B cell (primary cell): Measurements from ENCODE around the gene LTA4H. TPM values are rescaled to one million over a fixed set of nuclear protein-coding genes. Genes with fewer than 3 reads are reported as not detected.

Experiments
- ATAC-seq: fragments of 200-7000 bp; cut with Tn5 transposase; one replicate; pipeline ENCODE4 v1.10.0; 2021; ENCODE audit warnings: low read depth, mild to moderate bottlenecking, moderate number of reproducible peaks, moderate library complexity
- CTCF ChIA-PET: fragments of 350-600 bp; sonication (Branson Sonifier 250); formaldehyde crosslinking; loops from one replicate; lab custom pipeline; 2021; ENCODE audit warnings: antibody characterized with exemption, inconsistent platforms; lab: Charles Lee
- POLR2A ChIA-PET: fragments of 350-600 bp; sonication (Branson Sonifier 250); formaldehyde crosslinking; loops from one replicate; lab custom pipeline; 2021; ENCODE audit warnings: antibody characterized with exemption; lab: Charles Lee
- DNase-seq: peaks from one replicate; pipeline ENCODE4 v3.0.0; 2013
- H2AFZ ChIP-seq: 2 replicates; pipeline ENCODE4 v1.6.1; 2012; ENCODE audit warnings: mild to moderate bottlenecking, low read depth, low read length; ENCODE audit not compliant: insufficient read depth, poor library complexity, severe bottlenecking
- H3K27ac ChIP-seq, 2 donors: 1 replicate in 1 of 2; 2 replicates in 1 of 2; pipeline ENCODE4 v1.5.1; 2012 to 2013; ENCODE audit warnings: low read length in 2 of 2, mild to moderate bottlenecking in 2 of 2, moderate library complexity in 1 of 2
- H3K27me3 ChIP-seq, 4 experiments: fragments of 200-600 bp in 1 of 4; sonication (generic) in 1 of 4; replicated peaks in 1 of 4; 1 replicate in 2 of 4; 2 replicates in 2 of 4; pipeline versions ENCODE4 v1.6.1 to v1.7.0; 2013 to 2016; ENCODE audit warnings: low read length in 3 of 4, mild to moderate bottlenecking in 2 of 4, mixed read lengths in 1 of 4, moderate library complexity in 1 of 4; ENCODE audit not compliant: insufficient read depth in 4 of 4, control insufficient read depth in 3 of 4; ENCODE audit errors: control extremely low read depth in 1 of 4
- H3K36me3 ChIP-seq, 2 experiments: replicated peaks in 1 of 2; 1 replicate in 1 of 2; 2 replicates in 1 of 2; pipeline versions ENCODE4 v1.6.1 to v1.7.1; 2013; ENCODE audit warnings: low read length in 1 of 2; ENCODE audit not compliant: insufficient read depth in 2 of 2, control insufficient read depth in 1 of 2; ENCODE audit errors: control extremely low read depth in 1 of 2, extremely low read depth in 1 of 2
- H3K4me1 ChIP-seq, 2 donors: fragments of 200-600 bp in 1 of 2; sonication (generic) in 1 of 2; 1 replicate in 1 of 2; 2 replicates in 1 of 2; pipeline versions ENCODE4 v1.5.1 to v1.6.1; 2013 to 2017; ENCODE audit warnings: low read length in 2 of 2; ENCODE audit not compliant: control insufficient read depth in 2 of 2, insufficient read depth in 2 of 2
- H3K4me2 ChIP-seq: replicated peaks from 2 replicates; pipeline ENCODE3; 2012; ENCODE audit warnings: mild to moderate bottlenecking, low read depth, low read length; ENCODE audit not compliant: poor library complexity, severe bottlenecking
- H3K4me3 ChIP-seq, 5 experiments: fragments of 200-600 bp in 1 of 5; sonication (generic) in 1 of 5; 1 replicate in 3 of 5; 2 replicates in 2 of 5; pipeline versions ENCODE4 v1.5.1 to v1.7.0; 2011 to 2016; ENCODE audit warnings: low read length in 4 of 5, mild to moderate bottlenecking in 4 of 5, low read depth in 2 of 5, control low read depth in 1 of 5, moderate library complexity in 1 of 5; ENCODE audit not compliant: insufficient read depth in 1 of 5; ENCODE audit errors: control extremely low read depth in 1 of 5, extremely low read depth in 1 of 5
- H3K79me2 ChIP-seq: fragments of 200-600 bp; sonication (generic); one replicate; pipeline ENCODE4 v1.6.0; 2016; ENCODE audit warnings: low read length; ENCODE audit not compliant: control insufficient read depth, insufficient read depth
- H3K9ac ChIP-seq: fragments of 200-600 bp; sonication (generic); 2 replicates; pipeline ENCODE4 v1.6.1; 2017; ENCODE audit warnings: mild to moderate bottlenecking, low read length, moderate library complexity
- H3K9me3 ChIP-seq, 3 donors: one replicate each; pipeline versions ENCODE4 v1.6.1 to v1.7.1; 2013; ENCODE audit warnings: low read length in 2 of 3; ENCODE audit not compliant: control insufficient read depth in 2 of 3, insufficient read depth in 1 of 3; ENCODE audit errors: control extremely low read depth in 1 of 3
- H4K20me1 ChIP-seq: 2 replicates; pipeline ENCODE4 v1.6.0; 2012; ENCODE audit warnings: mild to moderate bottlenecking, low read length; ENCODE audit not compliant: insufficient read depth, control insufficient read depth, poor library complexity, severe bottlenecking
- H3K27ac Mint-ChIP-seq: one replicate; pipeline ENCODE4 v1.8.0; 2021; ENCODE audit warnings: mixed read lengths
- H3K27me3 Mint-ChIP-seq: one replicate; pipeline ENCODE4 v1.8.0; 2021; ENCODE audit warnings: mixed read lengths
- H3K4me1 Mint-ChIP-seq: one replicate; pipeline ENCODE4 v1.8.0; 2021; ENCODE audit warnings: mixed read lengths
- H3K4me3 Mint-ChIP-seq: one replicate; pipeline ENCODE4 v1.8.0; 2021; ENCODE audit warnings: mixed read lengths
- H3K9me3 Mint-ChIP-seq: one replicate; pipeline ENCODE4 v1.8.0; 2022; ENCODE audit warnings: mixed read lengths; ENCODE audit not compliant: insufficient read depth
- EZH2 ChIP-seq: IDR thresholded peaks from 2 replicates; pipeline ENCODE4 v1.6.1; 2012; ENCODE audit warnings: borderline replicate concordance, low read depth, mild to moderate bottlenecking, moderate library complexity, low read length; ENCODE audit not compliant: insufficient read depth, poor library complexity, severe bottlenecking
- WGBS: methylation state at CpG from one replicate; pipeline ENCODE4 v1.1.5; 2013; ENCODE audit warnings: missing lambda C conversion rate; ENCODE audit not compliant: insufficient coverage; 5-methylcytosine and 5-hydroxymethylcytosine counted together
- intact Hi-C: fragments of 100-400 bp; cut with micrococcal nuclease; formaldehyde crosslinking; loops from one replicate; pipeline ENCODE4 v1.10.0; 2022
- polyA plus RNA-seq: library from polyadenylated mRNA; depleted of rRNA; stranded (reverse); fragments of >200 nt; gene quantifications from 2 replicates; pipeline ENCODE4 v1.2.3, GENCODE V29; 2012
- total RNA-seq, 2 donors: library from RNA; stranded (reverse); fragments of 120-200 nt in 1 of 2; gene quantifications; 1 replicate in 1 of 2; 2 replicates in 1 of 2; pipeline versions ENCODE4 v1.2.3 to v1.2.4, GENCODE V29; 2013 to 2022
- TF ChIP-seq, protein P1 (sequence below): fragments of 200-600 bp; IDR thresholded peaks from one replicate; pipeline ENCODE4 v1.8.0; 2022; ENCODE audit warnings: antibody characterized with exemption, mild to moderate bottlenecking

The LTA4H gene
- total and polyA plus RNA-seq, 2 donors (not counting 1 experiment from before 2014, with no cell fraction given) = 153 to 167 TPM

- Histone ChIP-seq H3K4me1 (peaks cover 13 to 15% of the 10 kb centered on the region in 2 donors), H3K9ac (no peak overlapping the region), H3K9me3 (no peaks in the 10 kb centered on the region), H3K4me2 (no peak overlapping the region), H2AFZ (no peak overlapping the region), H3K79me2 (peaks cover 8% of the 10 kb centered on the region), H3K36me3 (peaks cover 18 to 79% of the 10 kb centered on the region in 2 experiments), H3K4me3 (no peak overlapping the region), H3K27ac (no peak overlapping the region), H3K27me3 (no peaks in the 10 kb centered on the region), H4K20me1 (no peaks in the 10 kb centered on the region)
- ChIA-PET CTCF (interaction anchor here (1.3 kb wide), 1 partner anchor 17 kb away, joined by 8 read pairs; no protein-coding TSS in a partner anchor), POLR2A (interaction anchor here (0.7 kb wide), 1 partner anchor 15 kb away, joined by 4 read pairs; no protein-coding TSS in a partner anchor)
- Mint-ChIP-seq H3K4me3 (no peak overlapping the region), H3K27me3 (no peaks in the 10 kb centered on the region), H3K4me1 (peaks cover 14% of the 10 kb centered on the region), H3K9me3 (no peaks in the 10 kb centered on the region), H3K27ac (no peak overlapping the region)
- no peak for TF ChIP-seq EZH2
- TF ChIP-seq, protein P1, sequence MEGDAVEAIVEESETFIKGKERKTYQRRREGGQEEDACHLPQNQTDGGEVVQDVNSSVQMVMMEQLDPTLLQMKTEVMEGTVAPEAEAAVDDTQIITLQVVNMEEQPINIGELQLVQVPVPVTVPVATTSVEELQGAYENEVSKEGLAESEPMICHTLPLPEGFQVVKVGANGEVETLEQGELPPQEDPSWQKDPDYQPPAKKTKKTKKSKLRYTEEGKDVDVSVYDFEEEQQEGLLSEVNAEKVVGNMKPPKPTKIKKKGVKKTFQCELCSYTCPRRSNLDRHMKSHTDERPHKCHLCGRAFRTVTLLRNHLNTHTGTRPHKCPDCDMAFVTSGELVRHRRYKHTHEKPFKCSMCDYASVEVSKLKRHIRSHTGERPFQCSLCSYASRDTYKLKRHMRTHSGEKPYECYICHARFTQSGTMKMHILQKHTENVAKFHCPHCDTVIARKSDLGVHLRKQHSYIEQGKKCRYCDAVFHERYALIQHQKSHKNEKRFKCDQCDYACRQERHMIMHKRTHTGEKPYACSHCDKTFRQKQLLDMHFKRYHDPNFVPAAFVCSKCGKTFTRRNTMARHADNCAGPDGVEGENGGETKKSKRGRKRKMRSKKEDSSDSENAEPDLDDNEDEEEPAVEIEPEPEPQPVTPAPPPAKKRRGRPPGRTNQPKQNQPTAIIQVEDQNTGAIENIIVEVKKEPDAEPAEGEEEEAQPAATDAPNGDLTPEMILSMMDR = no peak
- intact Hi-C loops = no loop called here
- ATAC-seq (no peak), DNase-seq (no peak)
- WGBS = 100% methylated on average over 3 of the region's 5 CpGs
Observed at GRCh38 chr12:96015672-96016071, 19.7 kb downstream of the LTA4H start.

DNA sequence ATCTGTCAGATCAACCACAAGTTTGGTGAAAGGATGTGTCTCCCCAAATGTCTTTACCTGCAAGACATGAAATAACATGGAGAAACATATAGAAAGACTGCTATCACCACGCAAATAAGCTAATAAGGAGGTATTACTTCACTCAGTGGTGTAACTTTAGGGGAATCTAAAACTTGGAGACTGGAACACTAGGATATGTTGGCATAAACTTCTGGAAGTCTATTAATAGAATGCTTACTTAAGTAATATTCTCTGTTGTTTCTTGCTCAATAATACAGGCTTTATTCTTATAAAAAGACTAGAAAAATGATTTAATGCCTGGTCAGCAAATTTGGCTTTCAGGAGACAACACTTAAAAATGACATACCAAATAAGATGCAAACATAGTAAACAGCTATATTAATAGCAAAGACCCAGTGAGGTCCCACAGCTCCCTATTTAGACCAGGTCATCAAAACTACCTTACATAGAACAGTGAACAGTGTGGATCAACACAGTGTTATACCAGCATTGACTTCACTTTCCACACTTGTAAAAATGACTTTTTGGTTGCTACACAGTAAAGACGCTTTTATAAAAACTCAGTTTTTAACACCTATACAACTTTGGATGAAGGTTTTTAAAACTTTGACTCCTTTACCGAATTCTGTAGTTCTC, 20.3 kb downstream of the LTA4H start:
- no peak overlapping the region for H3K4me3 ChIP-seq
- peaks cover 20 to 85% of the 10 kb centered on the region in 2 experiments for H3K36me3 ChIP-seq
- Mint-ChIP-seq H3K9me3 (no peaks in the 10 kb centered on the region), H3K4me1 (peaks cover 8% of the 10 kb centered on the region), H3K27me3 (no peaks in the 10 kb centered on the region), H3K4me3 (no peak overlapping the region), H3K27ac (no peak overlapping the region)
- TF ChIP-seq EZH2 = no peak
- peaks cover 8% of the 10 kb centered on the region for H3K79me2 ChIP-seq
- peaks cover 9 to 11% of the 10 kb centered on the region in 2 donors for H3K4me1 ChIP-seq
- ATAC-seq (no peak), DNase-seq (no peak)
- intact Hi-C loops = no loop called here
- POLR2A ChIA-PET = no interaction called here
- H3K9ac ChIP-seq = no peak overlapping the region
- H3K27me3 ChIP-seq = no peaks in the 10 kb centered on the region
- no peak overlapping the region for H2AFZ ChIP-seq
- 90% methylated on average over 2 of the region's 3 CpGs for WGBS
- no peaks in the 10 kb centered on the region for H3K9me3 ChIP-seq
- no peaks in the 10 kb centered on the region for H4K20me1 ChIP-seq
- CTCF ChIA-PET = interaction anchor here (1.0 to 1.3 kb wide), 4 partner anchors 16 to 502 kb away, joined by 3 to 8 read pairs (median 4); no protein-coding TSS in a partner anchor
- H3K27ac ChIP-seq = no peak overlapping the region
- no peak overlapping the region for H3K4me2 ChIP-seq
